K562 (cell line): ENCODE results near the gene RC3H2. TPM values are rescaled to one million over a fixed set of nuclear protein-coding genes. Genes with fewer than 3 reads are reported as not detected.

Source experiments
- CREBBP ChIP-seq: IDR thresholded peaks from one replicate; pipeline ENCODE4 v1.6.1; 2012; ENCODE audit warnings: low read depth, mild to moderate bottlenecking, control low read depth, inconsistent platforms, low read length
- ETV6 ChIP-seq, 3 experiments: fragments of 150-350 bp in 1 of 3; sonication (generic) in 1 of 3; formaldehyde crosslinking in 1 of 3; IDR thresholded peaks; 2 replicates each; pipeline versions ENCODE4 v1.6.1 to v1.8.0; 2014 to 2022; ENCODE audit warnings: borderline replicate concordance in 2 of 3, low read depth in 2 of 3, antibody characterized with exemption in 1 of 3, low read length in 1 of 3, mild to moderate bottlenecking in 1 of 3, missing genetic modification reagents in 1 of 3
- FOS ChIP-seq: IDR thresholded peaks from 3 replicates; pipeline ENCODE4 v1.6.1; 2011; ENCODE audit not compliant: insufficient read length; ENCODE audit errors: extremely low read depth
- FOSL1 ChIP-seq: fragments of 200-800 bp; sonication (Bioruptor generic); conservative IDR thresholded peaks from 2 replicates; pipeline ENCODE4 v1.6.1; 2016; ENCODE audit warnings: missing genetic modification characterization, missing compliant biosample characterization
- HDAC6 ChIP-seq: IDR thresholded peaks from 2 replicates; pipeline ENCODE4 v1.6.1; 2012; ENCODE audit warnings: low read depth, mild to moderate bottlenecking, control low read depth, inconsistent platforms, low read length, moderate library complexity
- HMGN3 ChIP-seq: IDR thresholded peaks from 2 replicates; pipeline ENCODE4 v1.6.1; 2011; ENCODE audit warnings: borderline replicate concordance, low read depth, mild to moderate bottlenecking, mixed read lengths, low read length; ENCODE audit not compliant: insufficient read length; ENCODE audit errors: extremely low read depth
- MYC ChIP-seq, 2 experiments: fragments of 250-450 bp in 1 of 2; sonication (Bioruptor Pico) in 1 of 2; IDR thresholded peaks; 2 replicates each; pipeline versions ENCODE4 v1.5.1 to v1.6.1; 2012 to 2021; ENCODE audit warnings: low read depth in 2 of 2, borderline replicate concordance in 1 of 2, improper control_type of control experiment in 1 of 2, low read length in 1 of 2, mild to moderate bottlenecking in 1 of 2, moderate library complexity in 1 of 2
- NFRKB ChIP-seq: fragments of 450-650 bp; IDR thresholded peaks from 2 replicates; pipeline ENCODE4 v1.6.1; 2016; ENCODE audit warnings: low read depth
- NR2C1 ChIP-seq, 2 experiments: fragments of 450-650 bp; IDR thresholded peaks; 2 replicates each; pipeline ENCODE4 v1.6.1; 2017; ENCODE audit warnings: mild to moderate bottlenecking in 2 of 2, antibody characterized with exemption in 1 of 2, inconsistent platforms in 1 of 2, missing compliant biosample characterization in 1 of 2, missing genetic modification characterization in 1 of 2
- POLR2AphosphoS5 ChIP-seq: IDR thresholded peaks from 2 replicates; pipeline ENCODE4 v1.6.1; 2011; ENCODE audit warnings: mild to moderate bottlenecking, low read depth, low read length, moderate library complexity; ENCODE audit not compliant: control insufficient read depth, insufficient read depth
- RBFOX2 ChIP-seq: fragments of 200-400 bp; formaldehyde crosslinking; IDR thresholded peaks from 2 replicates; pipeline ENCODE4 v1.6.1; 2017; ENCODE audit warnings: low read depth, mild to moderate bottlenecking, low read length, moderate library complexity
- XRCC3 ChIP-seq: fragments of 450-650 bp; IDR thresholded peaks from 2 replicates; pipeline ENCODE4 v1.6.1; 2017; ENCODE audit warnings: mild to moderate bottlenecking, moderate library complexity
- ZNF263 ChIP-seq: sonication (generic); formaldehyde crosslinking; IDR thresholded peaks from 2 replicates; pipeline ENCODE4 v1.8.0; 2022; ENCODE audit warnings: mild to moderate bottlenecking, missing genetic modification reagents, borderline replicate concordance
- ZNF511 ChIP-seq: sonication (generic); formaldehyde crosslinking; IDR thresholded peaks from 2 replicates; pipeline ENCODE4 v1.8.0; 2022; ENCODE audit warnings: mild to moderate bottlenecking, missing genetic modification reagents
- ZNF77 ChIP-seq: fragments of 250-450 bp; sonication (Bioruptor Pico); IDR thresholded peaks from 2 replicates; pipeline ENCODE4 v1.5.0; 2020
- polyA plus RNA-seq, 8 experiments: library from polyadenylated mRNA; depleted of rRNA in 4 of 8; stranded (reverse) in 5 of 8; unstranded in 3 of 8; fragments of >200 nt; fragmentation: Nextera tagmentation in 2 of 8; fragmentation: Illumina TruSeq in 1 of 8; extraction: Ambion mirVana in 2 of 8; extraction: Trizol in 1 of 8; gene quantifications; 2 replicates each; pipeline versions ENCODE4 v1.2.1 to v1.2.3, GENCODE V29; 2011 to 2014; ENCODE audit warnings: inconsistent platforms in 1 of 8, missing spikeins in 1 of 8
- total RNA-seq, 7 experiments: library from RNA; depleted of rRNA in 6 of 7; stranded (reverse); fragments of >200 nt in 6 of 7; fragmentation: Illumina TruSeq in 2 of 7; extraction: Trizol in 2 of 7; gene quantifications; 2 replicates each; pipeline versions ENCODE4 v1.2.1 to v1.2.3, GENCODE V29; 2011 to 2021; ENCODE audit warnings: low replicate concordance in 1 of 7
- TF ChIP-seq, protein P1 (sequence below), 2 experiments: fragments of 450-650 bp; IDR thresholded peaks; 2 replicates each; pipeline ENCODE4 v1.6.1; 2016; ENCODE audit warnings: mild to moderate bottlenecking in 2 of 2, borderline replicate concordance in 1 of 2, low read depth in 1 of 2, moderate library complexity in 1 of 2

RC3H2 gene
- total and polyA plus RNA-seq, 9 of the 15 experiments (the other 6 are each of a cell fraction or from before 2014, with no cell fraction given), result 5.6 to 35.4 (median 18.6) TPM

- TF ChIP-seq ETV6 (IDR thresholded peaks at IDR 0.05; ENCODE audit: borderline replicate concordance in 1 of 2, low read depth in 2 of 2, low read length in 1 of 2) (no peak), ETV6 (CRISPR knock-in tag; IDR thresholded peaks at IDR 0.05; ENCODE audit: borderline replicate concordance) (no peak), POLR2AphosphoS5 (peak; percentile 70; the same call in 1 of the 2 replicates), XRCC3 (no peak), CREBBP (no peak), ZNF77 (no peak), FOSL1 (tag) (0 out of 2 replicates have a peak, but pooled peaks have one; percentile 30), RBFOX2 (peak; percentile 77), HMGN3 (no peak), HDAC6 (no peak), ZNF511 (peak; percentile 32; the same call in 1 of the 2 replicates), MYC (IDR thresholded peaks at IDR 0.05; ENCODE audit: low read depth, low read length) (peak; percentile 37), MYC (CRISPR knock-in tag; IDR thresholded peaks at IDR 0.05; ENCODE audit: borderline replicate concordance, low read depth) (no peak), NFRKB (0 out of 2 replicates have a peak, but pooled peaks have one; percentile 65), ZNF263 (CRISPR knock-in tag) (peak; percentile 43; the same call in 1 of the 2 replicates), FOS (no peak), NR2C1 (IDR thresholded peaks at IDR 0.05) (peak; percentile 99), NR2C1 (tag; IDR thresholded peaks at IDR 0.05) (peak; percentile 100)
- TF ChIP-seq, protein P1, sequence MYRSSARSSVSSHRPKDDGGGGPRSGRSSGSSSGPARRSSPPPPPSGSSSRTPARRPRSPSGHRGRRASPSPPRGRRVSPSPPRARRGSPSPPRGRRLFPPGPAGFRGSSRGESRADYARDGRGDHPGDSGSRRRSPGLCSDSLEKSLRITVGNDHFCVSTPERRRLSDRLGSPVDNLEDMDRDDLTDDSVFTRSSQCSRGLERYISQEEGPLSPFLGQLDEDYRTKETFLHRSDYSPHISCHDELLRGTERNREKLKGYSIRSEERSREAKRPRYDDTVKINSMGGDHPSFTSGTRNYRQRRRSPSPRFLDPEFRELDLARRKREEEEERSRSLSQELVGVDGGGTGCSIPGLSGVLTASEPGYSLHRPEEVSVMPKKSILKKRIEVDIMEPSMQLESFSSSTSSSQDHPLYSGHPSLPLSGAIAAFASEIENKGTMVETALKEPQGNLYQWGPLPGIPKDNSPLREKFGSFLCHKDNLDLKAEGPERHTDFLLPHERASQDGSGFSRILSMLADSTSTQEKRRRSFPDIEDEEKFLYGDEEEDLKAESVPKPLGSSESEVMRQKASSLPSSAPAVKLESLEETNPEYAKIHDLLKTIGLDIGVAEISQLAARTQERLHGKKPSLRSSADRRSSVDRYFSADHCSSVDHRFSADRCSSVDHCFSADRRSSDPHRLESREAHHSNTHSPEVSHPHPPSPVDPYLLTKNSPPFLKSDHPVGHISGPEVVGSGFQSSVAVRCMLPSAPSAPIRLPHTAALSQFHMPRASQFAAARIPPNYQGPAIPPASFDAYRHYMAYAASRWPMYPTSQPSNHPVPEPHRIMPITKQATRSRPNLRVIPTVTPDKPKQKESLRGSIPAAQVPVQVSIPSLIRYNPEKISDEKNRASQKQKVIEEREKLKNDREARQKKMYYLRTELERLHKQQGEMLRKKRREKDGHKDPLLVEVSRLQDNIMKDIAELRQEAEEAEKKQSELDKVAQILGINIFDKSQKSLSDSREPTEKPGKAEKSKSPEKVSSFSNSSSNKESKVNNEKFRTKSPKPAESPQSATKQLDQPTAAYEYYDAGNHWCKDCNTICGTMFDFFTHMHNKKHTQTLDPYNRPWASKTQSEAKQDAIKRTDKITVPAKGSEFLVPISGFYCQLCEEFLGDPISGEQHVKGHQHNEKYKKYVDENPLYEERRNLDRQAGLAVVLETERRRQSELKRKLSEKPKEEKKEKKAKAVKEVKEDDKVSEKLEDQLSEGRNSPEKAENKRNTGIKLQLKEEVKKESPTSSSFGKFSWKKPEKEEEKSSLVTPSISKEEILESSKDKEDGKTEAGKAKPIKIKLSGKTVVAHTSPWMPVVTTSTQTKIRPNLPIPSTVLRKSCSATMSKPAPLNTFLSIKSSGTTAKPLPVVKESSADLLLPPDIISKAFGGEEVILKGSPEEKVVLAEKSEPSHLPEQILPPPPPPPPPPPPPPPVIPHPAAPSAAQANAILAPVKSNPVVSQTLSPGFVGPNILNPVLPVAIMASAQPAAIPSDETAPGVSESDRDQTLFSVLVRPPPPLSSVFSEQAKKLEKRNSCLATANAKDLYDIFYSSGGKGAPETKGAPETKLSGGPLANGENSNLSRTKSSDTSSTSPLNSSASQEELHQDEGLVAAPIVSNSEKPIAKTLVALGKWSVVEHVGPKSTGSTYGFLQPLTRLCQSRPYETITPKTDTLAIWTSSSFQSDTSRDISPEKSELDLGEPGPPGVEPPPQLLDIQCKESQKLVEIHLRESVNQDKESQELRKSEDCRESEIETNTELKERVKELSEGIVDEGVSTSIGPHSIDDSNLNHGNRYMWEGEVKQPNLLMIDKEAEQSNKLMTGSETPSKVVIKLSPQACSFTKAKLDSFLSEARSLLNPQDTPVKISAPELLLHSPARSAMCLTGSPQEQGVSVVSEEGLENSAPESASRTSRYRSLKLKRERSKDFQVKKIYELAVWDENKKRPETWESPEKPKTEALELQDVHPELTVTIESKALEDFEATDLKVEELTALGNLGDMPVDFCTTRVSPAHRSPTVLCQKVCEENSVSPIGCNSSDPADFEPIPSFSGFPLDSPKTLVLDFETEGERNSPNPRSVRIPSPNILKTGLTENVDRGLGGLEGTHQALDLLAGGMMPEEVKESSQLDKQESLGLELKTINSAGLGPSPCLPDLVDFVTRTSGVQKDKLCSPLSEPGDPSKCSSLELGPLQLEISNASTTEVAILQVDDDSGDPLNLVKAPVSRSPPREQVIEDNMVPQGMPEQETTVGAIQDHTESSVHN (IDR thresholded peaks at IDR 0.05; ENCODE audit: borderline replicate concordance in 1 of 2, low read depth in 1 of 2), result no peak; a peak in 1 of 4 replicates
Measured at GRCh38 chr9:122912964-122913673, 8.0 kb upstream of the RC3H2 start, which contains the start of gene ZBTB6 (continued).
